Breast epithelium (tissue), 4 donors: ENCODE data around the gene PXN. TPM values are rescaled to one million over a fixed set of nuclear protein-coding genes. Genes with fewer than 3 reads are reported as not detected.

Experiments used
- DNase-seq, 2 donors: peaks; one replicate each; pipeline ENCODE4 v3.0.0-alpha.2; 2019; ENCODE audit warnings: low spot score in 2 of 2
- H3K27ac ChIP-seq, 2 donors: fragments of 200-600 bp; sonication (generic) in 1 of 2; one replicate each; pipeline ENCODE4 v1.5.1; 2016 to 2019; ENCODE audit warnings: mild to moderate bottlenecking in 1 of 2
- H3K27me3 ChIP-seq, 2 donors: fragments of 200-600 bp; sonication (generic) in 1 of 2; one replicate each; pipeline versions ENCODE4 v1.5.1 to v1.6.0; 2017 to 2019; ENCODE audit warnings: control low read depth in 1 of 2, mild to moderate bottlenecking in 1 of 2
- H3K36me3 ChIP-seq: fragments of 200-600 bp; one replicate; pipeline ENCODE4 v1.5.1; 2019
- H3K4me1 ChIP-seq, 2 donors: fragments of 200-600 bp; sonication (generic); one replicate each; pipeline ENCODE4 v1.5.1; 2016 to 2019; ENCODE audit warnings: control low read depth in 1 of 2
- H3K4me3 ChIP-seq, 3 donors: fragments of 200-600 bp; sonication (generic); 1 replicate in 2 of 3; 2 replicates in 1 of 3; pipeline ENCODE4 v1.5.1; 2016 to 2019; ENCODE audit warnings: mild to moderate bottlenecking in 3 of 3, moderate library complexity in 2 of 3
- H3K9me3 ChIP-seq, 2 donors: fragments of 200-600 bp; sonication (generic) in 1 of 2; one replicate each; pipeline ENCODE4 v1.5.1; 2016 to 2019; ENCODE audit warnings: control low read depth in 1 of 2
- POLR2A ChIP-seq: fragments of 450-650 bp; IDR thresholded peaks from one replicate; pipeline ENCODE4 v1.6.1; 2016; ENCODE audit warnings: antibody characterized with exemption, mild to moderate bottlenecking, moderate library complexity
- POLR2AphosphoS5 ChIP-seq, 3 donors: sonication (generic); formaldehyde crosslinking; IDR thresholded peaks; one replicate each; pipeline ENCODE4 v1.6.1; 2017; ENCODE audit warnings: antibody characterized with exemption in 3 of 3
- intact Hi-C: fragments of 100-400 bp; cut with DNase I; formaldehyde crosslinking; loops from one replicate; pipeline ENCODE4 v1.15.1; 2023; ENCODE audit warnings: low total_unique reads
- total RNA-seq, 3 donors: library from RNA; depleted of rRNA; stranded (reverse); fragments of >200 nt; gene quantifications; one replicate each; pipeline ENCODE4 v1.1.0, GENCODE V29; 2016
- TF ChIP-seq, protein P1 (sequence below), 3 donors: fragments of 450-650 bp; IDR thresholded peaks; one replicate each; pipeline ENCODE4 v1.5.1; 2016 to 2017; ENCODE audit warnings: antibody characterized with exemption in 3 of 3, mild to moderate bottlenecking in 3 of 3, moderate library complexity in 3 of 3

PXN gene
- total RNA-seq, 3 donors from 2014 or later: 44.8 to 74.1 (median 53.9) TPM

DNA sequence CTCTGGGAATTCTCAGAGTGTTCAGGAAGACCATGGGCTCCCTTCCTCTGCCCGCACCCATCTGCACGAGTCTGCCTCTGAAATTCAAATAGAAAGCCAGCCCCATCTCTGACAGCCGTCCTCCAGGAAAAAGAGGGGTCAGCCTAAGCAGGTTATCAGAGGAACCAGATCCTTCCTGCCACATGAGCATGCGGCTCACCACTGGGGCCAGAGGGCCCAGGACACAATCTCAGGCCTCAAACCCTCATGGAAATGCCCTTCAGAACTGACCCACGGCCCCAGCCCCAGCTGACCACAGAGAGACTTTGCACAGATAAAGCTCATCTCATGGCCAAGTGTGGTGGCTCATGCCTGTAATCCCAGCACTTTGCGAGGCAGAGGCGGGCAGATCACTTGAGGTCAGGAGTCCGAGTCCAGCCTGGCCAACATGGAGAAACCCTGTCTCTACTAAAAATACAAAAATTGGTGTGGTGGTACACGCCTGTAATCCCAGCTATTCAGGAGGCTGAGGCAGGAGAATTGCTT lies 23.2 kb downstream of the PXN start:
- no peak overlapping the region for H3K4me3 ChIP-seq
- no peak for DNase-seq
- peak overlapping the region; percentile 68 to 82 for H3K27ac ChIP-seq
- TF ChIP-seq POLR2A (no peak), POLR2AphosphoS5 (IDR thresholded peaks at IDR 0.05) (peak in 1 of 3 donors; percentile 24)
- TF ChIP-seq, protein P1, sequence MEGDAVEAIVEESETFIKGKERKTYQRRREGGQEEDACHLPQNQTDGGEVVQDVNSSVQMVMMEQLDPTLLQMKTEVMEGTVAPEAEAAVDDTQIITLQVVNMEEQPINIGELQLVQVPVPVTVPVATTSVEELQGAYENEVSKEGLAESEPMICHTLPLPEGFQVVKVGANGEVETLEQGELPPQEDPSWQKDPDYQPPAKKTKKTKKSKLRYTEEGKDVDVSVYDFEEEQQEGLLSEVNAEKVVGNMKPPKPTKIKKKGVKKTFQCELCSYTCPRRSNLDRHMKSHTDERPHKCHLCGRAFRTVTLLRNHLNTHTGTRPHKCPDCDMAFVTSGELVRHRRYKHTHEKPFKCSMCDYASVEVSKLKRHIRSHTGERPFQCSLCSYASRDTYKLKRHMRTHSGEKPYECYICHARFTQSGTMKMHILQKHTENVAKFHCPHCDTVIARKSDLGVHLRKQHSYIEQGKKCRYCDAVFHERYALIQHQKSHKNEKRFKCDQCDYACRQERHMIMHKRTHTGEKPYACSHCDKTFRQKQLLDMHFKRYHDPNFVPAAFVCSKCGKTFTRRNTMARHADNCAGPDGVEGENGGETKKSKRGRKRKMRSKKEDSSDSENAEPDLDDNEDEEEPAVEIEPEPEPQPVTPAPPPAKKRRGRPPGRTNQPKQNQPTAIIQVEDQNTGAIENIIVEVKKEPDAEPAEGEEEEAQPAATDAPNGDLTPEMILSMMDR (IDR thresholded peaks at IDR 0.05): no peak
- peaks cover 15 to 22% of the 10 kb centered on the region in 2 donors for H3K4me1 ChIP-seq
- no peaks in the 10 kb centered on the region for H3K9me3 ChIP-seq
- H3K27me3 ChIP-seq: no peaks in the 10 kb centered on the region
- intact Hi-C loops: no loop called here
- no peaks in the 10 kb centered on the region for H3K36me3 ChIP-seq

DNA sequence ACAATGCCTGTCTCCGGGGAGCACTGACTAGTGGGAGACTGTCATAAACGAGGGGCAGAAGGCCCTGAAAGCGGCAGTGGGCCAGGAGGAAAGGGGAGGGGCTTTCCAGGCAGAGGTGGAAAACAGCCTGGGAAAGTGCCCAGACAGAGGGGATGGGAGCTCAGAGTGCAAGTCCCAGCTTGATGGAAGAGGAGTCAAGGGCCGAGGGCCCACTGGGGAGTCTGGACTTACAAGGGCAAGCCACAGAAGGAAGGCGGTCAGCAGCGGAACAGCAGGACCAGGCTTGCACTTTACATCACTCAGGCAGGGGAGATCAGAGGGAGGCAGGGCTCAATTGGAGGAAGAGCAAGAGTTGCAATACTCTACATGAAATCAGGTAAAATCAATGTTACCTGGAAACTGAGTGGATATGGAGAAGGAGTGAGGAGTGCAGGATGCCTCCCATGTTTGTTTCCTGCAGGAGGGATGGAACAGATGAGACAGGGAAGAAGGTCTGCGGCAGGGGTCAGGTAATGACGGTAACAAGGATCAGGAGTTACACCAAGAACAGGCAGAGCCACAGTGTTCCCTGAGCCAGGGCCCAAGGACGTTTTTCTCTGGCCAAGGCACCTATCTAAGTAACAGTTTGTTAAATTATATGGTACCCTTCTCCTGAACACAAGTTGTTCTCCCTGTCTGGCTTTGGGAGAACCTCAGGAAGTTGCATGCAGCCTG lies 23.8 kb downstream of the PXN start:
- Histone ChIP-seq H3K4me1 (peaks cover 15 to 27% of the 10 kb centered on the region in 2 donors), H3K9me3 (no peaks in the 10 kb centered on the region), H3K4me3 (peak overlapping the region in 1 of 3 donors; percentile 14), H3K27ac (peak overlapping the region; percentile 68 to 82), H3K36me3 (no peaks in the 10 kb centered on the region), H3K27me3 (no peaks in the 10 kb centered on the region)
- TF ChIP-seq, protein P1 (IDR thresholded peaks at IDR 0.05): no peak
- no peak for TF ChIP-seq POLR2A
- intact Hi-C loops: no loop called here
- no peak for DNase-seq

GRCh38 chr12:120240495-120240833 lies 25.1 kb downstream of the PXN start:
- H3K36me3 ChIP-seq: no peaks in the 10 kb centered on the region
- peak overlapping the region; percentile 68 to 82 for H3K27ac ChIP-seq

DNA sequence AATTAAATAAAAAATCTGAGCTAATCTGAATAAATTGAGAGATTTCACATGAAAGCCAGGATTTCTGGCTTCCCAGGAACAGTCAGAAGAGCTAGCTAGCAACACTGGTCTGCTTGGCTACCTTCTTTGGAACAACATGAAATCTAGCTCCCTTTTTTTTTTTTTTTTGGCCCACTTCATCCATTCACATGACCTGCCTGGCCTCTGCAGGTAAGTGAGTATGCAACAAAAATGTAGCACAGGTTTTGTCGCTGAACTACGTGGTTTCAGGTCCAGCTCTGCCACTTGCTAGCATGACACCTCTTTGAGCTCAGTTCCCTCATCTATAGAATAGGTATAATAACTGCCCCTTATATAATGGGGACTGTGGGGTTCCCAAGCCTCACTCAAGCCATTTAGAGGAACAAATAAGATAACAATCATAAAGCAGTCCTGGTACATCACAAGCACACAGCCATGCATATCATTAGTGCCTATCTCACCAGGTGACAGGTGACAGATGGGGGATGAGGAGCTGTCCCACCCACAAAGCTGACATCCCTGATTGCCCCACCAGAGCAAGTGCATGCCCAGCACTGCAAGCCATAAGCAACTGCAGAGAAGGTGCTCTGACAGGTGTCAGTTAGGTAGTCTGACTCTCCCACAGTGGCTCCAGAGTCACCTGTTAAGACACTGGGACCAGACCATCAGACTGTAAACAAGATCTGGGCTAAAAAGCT lies 25.6 kb downstream of the PXN start:
- Histone ChIP-seq H3K9me3 (no peaks in the 10 kb centered on the region), H3K27ac (peak overlapping the region; percentile 68 to 82), H3K4me1 (peaks cover 25 to 27% of the 10 kb centered on the region in 2 donors), H3K4me3 (peak overlapping the region in 1 of 3 donors; percentile 19), H3K36me3 (no peaks in the 10 kb centered on the region), H3K27me3 (no peaks in the 10 kb centered on the region)
- no peak for DNase-seq
- intact Hi-C loops: no loop called here
- TF ChIP-seq, protein P1 (IDR thresholded peaks at IDR 0.05): no peak
- TF ChIP-seq POLR2AphosphoS5 (IDR thresholded peaks at IDR 0.05) (no peak), POLR2A (no peak)

More at GRCh38 chr12:120240495-120240833, 25.1 kb downstream of the PXN start:
- intact Hi-C loops: no loop called here
- H3K9me3 ChIP-seq: no peaks in the 10 kb centered on the region
- TF ChIP-seq POLR2AphosphoS5 (IDR thresholded peaks at IDR 0.05): peak in 1 of 3 donors; percentile 22
- no peak for TF ChIP-seq POLR2A
- no peaks in the 10 kb centered on the region for H3K27me3 ChIP-seq
- H3K4me3 ChIP-seq: peak overlapping the region in 1 of 3 donors; percentile 19
- no peak for DNase-seq
- H3K4me1 ChIP-seq: peaks cover 20 to 27% of the 10 kb centered on the region in 2 donors

DNA sequence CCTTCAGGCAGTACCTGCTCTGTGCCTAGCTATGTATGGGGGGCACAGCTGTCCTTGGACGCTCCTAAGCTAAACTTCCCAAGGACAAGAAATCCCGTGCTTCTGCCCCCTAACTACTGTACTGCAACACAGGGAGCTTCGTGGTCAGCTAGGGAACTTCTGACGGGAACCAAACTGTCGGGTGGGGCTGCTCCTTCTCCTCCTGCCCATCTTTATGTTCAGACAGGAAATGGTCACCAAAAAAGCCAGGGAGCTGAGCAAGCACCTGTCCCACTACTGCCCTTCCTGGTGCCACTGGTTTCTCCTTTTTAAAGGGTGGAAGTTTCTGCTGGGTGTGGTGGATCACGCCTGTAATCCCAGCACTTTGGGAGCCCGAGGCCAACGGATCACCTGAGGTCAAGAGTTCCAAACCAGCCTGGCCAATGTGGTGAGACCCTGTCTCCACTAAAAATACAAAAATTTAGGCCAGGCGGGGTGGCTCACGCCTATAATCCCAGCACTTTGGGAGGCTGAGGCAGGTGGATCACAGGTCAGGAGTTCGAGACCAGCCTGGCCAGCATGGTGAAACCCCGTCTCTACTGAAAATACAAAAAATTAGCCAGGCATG lies 26.6 kb downstream of the PXN start:
- no peaks in the 10 kb centered on the region for H3K9me3 ChIP-seq
- intact Hi-C loops: no loop called here
- TF ChIP-seq POLR2AphosphoS5 (IDR thresholded peaks at IDR 0.05): no peak
- no peak for TF ChIP-seq POLR2A
- TF ChIP-seq, protein P1 (IDR thresholded peaks at IDR 0.05): no peak
- DNase-seq: no peak
- peaks cover 32 to 36% of the 10 kb centered on the region in 2 donors for H3K4me1 ChIP-seq
- no peaks in the 10 kb centered on the region for H3K27me3 ChIP-seq
- H3K36me3 ChIP-seq: no peaks in the 10 kb centered on the region
- H3K27ac ChIP-seq: peak overlapping the region; percentile 74 to 92
- H3K4me3 ChIP-seq: no peak overlapping the region
